ENCODE results near the gene C3orf80. TPM values are rescaled to one million over a fixed set of nuclear protein-coding genes. Genes with fewer than 3 reads are reported as not detected.
"Not testable (repeated sequence)": the region's sequence is repeated elsewhere in the genome, so short reads cannot be mapped to it uniquely, and the experiment has no call there.

The C3orf80 gene
- total RNA-seq: 0.15 TPM
- not detected for polyA plus RNA-seq

DNA sequence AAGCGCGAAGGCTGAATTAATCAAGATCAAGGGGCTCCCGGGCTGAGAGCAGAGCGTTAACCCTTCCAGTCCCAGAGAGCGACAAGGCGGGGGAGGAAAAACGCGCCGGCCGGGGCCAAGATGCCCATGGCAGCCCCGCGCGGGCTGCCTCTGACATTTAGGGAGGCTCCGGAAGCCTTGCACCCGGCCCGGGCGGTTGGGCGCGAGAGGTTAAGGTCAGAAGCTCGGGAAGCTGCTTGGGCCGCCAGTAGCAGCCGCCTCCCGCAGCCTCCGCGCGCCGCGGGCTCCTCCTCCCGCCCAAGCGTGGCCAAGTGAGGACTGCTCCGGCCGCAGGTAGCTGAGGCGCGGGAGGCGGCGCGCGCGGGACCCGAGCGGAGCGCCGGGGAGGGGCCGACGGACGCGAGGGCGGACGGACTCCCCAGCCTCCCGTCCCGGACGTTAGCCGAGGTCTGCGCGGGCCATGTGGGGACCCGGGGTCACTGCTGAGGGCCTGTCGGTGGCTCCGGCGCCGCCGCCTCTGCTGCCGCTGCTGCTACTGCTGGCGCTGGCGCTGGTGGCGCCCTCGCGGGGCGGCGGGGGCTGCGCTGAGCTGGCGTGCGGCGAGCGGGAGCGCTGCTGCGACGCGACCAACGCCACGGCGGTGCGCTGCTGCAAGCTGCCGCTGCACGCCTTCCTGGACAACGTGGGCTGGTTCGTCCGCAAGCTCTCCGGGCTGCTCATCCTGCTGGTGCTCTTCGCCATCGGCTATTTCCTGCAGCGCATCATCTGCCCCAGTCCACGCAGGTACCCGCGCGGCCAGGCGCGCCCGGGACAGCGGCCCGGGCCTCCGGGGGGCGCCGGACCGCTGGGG, at the start of gene C3orf80:
TSS of gene C3orf80 (plus strand) at position 247 of the 850 bp plus-strand sequence. CDS start at position 461, 214 bp downstream.
- no peak within 1 kb of the TSS for H3K27ac ChIP-seq (ENCODE audit: insufficient read depth, low read length, poor library complexity, severe bottlenecking)
- H3K36me3 ChIP-seq (ENCODE audit: control insufficient read depth, insufficient read depth, low read length): no peaks in the 10 kb centered on the region
- Mint-ChIP-seq H3K27ac (peak within 1 kb of the TSS in 1 of 3 donors; percentile 56), H3K4me3 (peak within 1 kb of the TSS; percentile 61 to 84 (median 76)), H3K9me3 (peaks cover 0 to 2% (median 0%) of the 10 kb centered on the region in 7 donors), H3K4me1 (peaks cover 6 to 29% (median 15%) of the 10 kb centered on the region in 4 donors), H3K27me3 (peaks cover 77% of the 10 kb centered on the region), H3K36me3 (no peaks in the 10 kb centered on the region)
- peaks cover 26% of the 10 kb centered on the region for H3K4me1 ChIP-seq (ENCODE audit: control insufficient read depth, insufficient read depth, low read length, poor library complexity, severe bottlenecking)
- peaks cover 41% of the 10 kb centered on the region for H3K27me3 ChIP-seq (ENCODE audit: control insufficient read depth, insufficient read depth, low read length)
- DNase-seq (peak; percentile 3 to 66 (median 32)), ATAC-seq (ENCODE audit: low read depth in 2 of 2) (peak; percentile 68 to 73)
- H3K9me3 ChIP-seq (ENCODE audit: control insufficient read depth in 2 of 2, low read length in 2 of 2): no peaks in the 10 kb centered on the region
- H3K4me3 ChIP-seq (ENCODE audit: low read depth, low read length): peak within 1 kb of the TSS; percentile 37

GRCh38 chr3:160176923-160177322, 48.3 kb upstream of the C3orf80 start:
- peaks cover 0 to 3% (median 0%) of the 10 kb centered on the region in 7 donors for H3K9me3 Mint-ChIP-seq
- peaks cover 14% of the 10 kb centered on the region for H3K27me3 Mint-ChIP-seq
- no peak for ATAC-seq (ENCODE audit: low read depth in 2 of 2)
- no peaks in the 10 kb centered on the region for H3K36me3 ChIP-seq (ENCODE audit: control insufficient read depth, insufficient read depth, low read length)
- no peak overlapping the region for H3K4me3 Mint-ChIP-seq
- H3K4me3 ChIP-seq (ENCODE audit: low read depth, low read length): no peak overlapping the region
- H3K9me3 ChIP-seq (ENCODE audit: control insufficient read depth in 2 of 2, low read length in 2 of 2): no peaks in the 10 kb centered on the region
- no peak for DNase-seq
- peaks cover 3% of the 10 kb centered on the region for H3K27me3 ChIP-seq (ENCODE audit: control insufficient read depth, insufficient read depth, low read length)
- no peak overlapping the region for H3K27ac ChIP-seq (ENCODE audit: insufficient read depth, low read length, poor library complexity, severe bottlenecking)
- H3K4me1 Mint-ChIP-seq: peaks cover 0 to 6% (median 3%) of the 10 kb centered on the region in 4 donors
- no peaks in the 10 kb centered on the region for H3K4me1 ChIP-seq (ENCODE audit: control insufficient read depth, insufficient read depth, low read length, poor library complexity, severe bottlenecking)
- H3K36me3 Mint-ChIP-seq: no peaks in the 10 kb centered on the region
- no peak overlapping the region for H3K27ac Mint-ChIP-seq

DNA sequence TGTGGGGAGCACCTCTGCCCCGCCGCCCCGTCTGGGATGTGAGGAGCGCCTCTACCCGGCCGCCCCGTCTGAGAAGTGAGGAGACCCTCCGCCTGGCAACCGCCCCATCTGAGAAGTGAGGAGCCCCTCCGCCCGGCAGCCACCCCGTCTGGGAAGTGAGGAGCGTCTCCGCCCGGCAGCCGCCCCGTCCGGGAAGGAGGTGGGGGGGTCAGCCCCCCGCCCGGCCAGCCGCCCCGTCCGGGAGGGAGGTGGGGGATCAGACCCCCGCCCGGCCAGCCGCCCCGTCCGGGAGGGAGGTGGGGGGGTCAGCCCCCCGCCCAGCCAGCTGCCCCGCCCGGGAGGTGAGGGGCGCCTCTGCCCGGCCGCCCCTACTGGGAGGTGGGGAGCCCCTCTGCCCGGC, 46.6 kb upstream of the C3orf80 start:
- H3K36me3 Mint-ChIP-seq; H3K4me1 Mint-ChIP-seq; H3K4me1 ChIP-seq (ENCODE audit: control insufficient read depth, insufficient read depth, low read length, poor library complexity, severe bottlenecking): not testable (repeated sequence)

DNA sequence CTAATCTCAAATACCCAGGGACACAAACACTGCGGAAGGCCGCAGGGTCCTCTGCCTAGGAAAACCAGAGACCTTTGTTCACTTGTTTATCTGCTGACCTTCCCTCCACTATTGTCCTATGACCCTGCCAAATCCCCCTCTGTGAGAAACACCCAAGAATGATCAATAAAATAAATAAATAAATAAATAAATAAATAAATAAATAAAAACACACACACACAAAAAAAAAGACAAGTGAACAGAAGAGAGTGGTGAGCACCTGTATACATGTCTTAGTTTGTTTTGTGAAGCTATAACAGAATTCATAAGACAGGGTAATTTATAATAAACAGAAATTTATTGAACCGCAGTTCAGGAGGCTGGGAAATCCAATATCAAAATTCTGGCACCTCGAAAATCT, 45.8 kb upstream of the C3orf80 start:
- DNase-seq; H3K9me3 Mint-ChIP-seq; H3K4me1 Mint-ChIP-seq; H3K4me3 Mint-ChIP-seq; H3K27ac Mint-ChIP-seq; ATAC-seq (ENCODE audit: low read depth in 2 of 2); H3K4me3 ChIP-seq (ENCODE audit: low read depth, low read length); H3K4me1 ChIP-seq (ENCODE audit: control insufficient read depth, insufficient read depth, low read length, poor library complexity, severe bottlenecking); H3K36me3 ChIP-seq (ENCODE audit: control insufficient read depth, insufficient read depth, low read length); H3K27me3 ChIP-seq (ENCODE audit: control insufficient read depth, insufficient read depth, low read length); H3K9me3 ChIP-seq (ENCODE audit: control insufficient read depth in 2 of 2, low read length in 2 of 2); H3K27ac ChIP-seq (ENCODE audit: insufficient read depth, low read length, poor library complexity, severe bottlenecking); H3K36me3 Mint-ChIP-seq: not testable (repeated sequence)
- H3K27me3 Mint-ChIP-seq: peaks cover 14% of the 10 kb centered on the region

More for the DNA sequence above, 46.6 kb upstream of the C3orf80 start:
- not testable (repeated sequence) for H3K27me3 ChIP-seq (ENCODE audit: control insufficient read depth, insufficient read depth, low read length); H3K27ac ChIP-seq (ENCODE audit: insufficient read depth, low read length, poor library complexity, severe bottlenecking); H3K9me3 Mint-ChIP-seq; DNase-seq; ATAC-seq (ENCODE audit: low read depth in 2 of 2); H3K4me3 Mint-ChIP-seq; H3K27ac Mint-ChIP-seq; H3K9me3 ChIP-seq (ENCODE audit: control insufficient read depth in 2 of 2, low read length in 2 of 2); H3K4me3 ChIP-seq (ENCODE audit: low read depth, low read length); H3K36me3 ChIP-seq (ENCODE audit: control insufficient read depth, insufficient read depth, low read length)
- peaks cover 14% of the 10 kb centered on the region for H3K27me3 Mint-ChIP-seq

DNA sequence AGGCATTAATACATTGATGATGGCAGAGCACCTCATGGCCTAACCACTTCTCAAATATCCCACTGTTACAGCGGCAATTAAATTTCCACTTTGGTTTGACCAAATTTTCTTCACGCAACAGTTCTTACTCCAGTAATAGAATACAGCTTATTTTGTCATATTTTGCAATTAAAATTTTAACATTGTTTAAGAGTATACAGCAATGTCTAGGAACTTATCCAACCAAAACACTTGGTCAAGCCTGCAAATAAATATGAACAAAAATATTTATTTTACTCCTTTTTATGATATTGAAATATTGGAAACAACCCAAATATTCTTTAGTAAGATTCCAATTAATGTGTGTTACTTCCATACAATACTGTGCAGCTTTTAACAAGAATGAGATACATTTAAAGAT, 45.3 kb upstream of the C3orf80 start:
- Histone ChIP-seq H3K4me3 (ENCODE audit: low read depth, low read length) (no peak overlapping the region), H3K36me3 (ENCODE audit: control insufficient read depth, insufficient read depth, low read length) (no peaks in the 10 kb centered on the region), H3K9me3 (ENCODE audit: control insufficient read depth in 2 of 2, low read length in 2 of 2) (no peaks in the 10 kb centered on the region), H3K4me1 (ENCODE audit: control insufficient read depth, insufficient read depth, low read length, poor library complexity, severe bottlenecking) (no peaks in the 10 kb centered on the region), H3K27me3 (ENCODE audit: control insufficient read depth, insufficient read depth, low read length) (peaks cover 10% of the 10 kb centered on the region), H3K27ac (ENCODE audit: insufficient read depth, low read length, poor library complexity, severe bottlenecking) (no peak overlapping the region)
- H3K9me3 Mint-ChIP-seq: peaks cover 0 to 3% (median 0%) of the 10 kb centered on the region in 7 donors
- H3K27me3 Mint-ChIP-seq: peaks cover 19% of the 10 kb centered on the region
- H3K4me1 Mint-ChIP-seq: peaks cover 0 to 2% (median 0%) of the 10 kb centered on the region in 4 donors
- no peak for DNase-seq
- H3K4me3 Mint-ChIP-seq: no peak overlapping the region
- no peak for ATAC-seq (ENCODE audit: low read depth in 2 of 2)
- H3K27ac Mint-ChIP-seq: no peak overlapping the region
- no peaks in the 10 kb centered on the region for H3K36me3 Mint-ChIP-seq

GRCh38 chr3:160180581-160181216, 44.5 kb upstream of the C3orf80 start:
- DNase-seq (no peak), ATAC-seq (ENCODE audit: low read depth in 2 of 2) (no peak)
- no peaks in the 10 kb centered on the region for H3K36me3 ChIP-seq (ENCODE audit: control insufficient read depth, insufficient read depth, low read length)
- Mint-ChIP-seq H3K27me3 (peaks cover 20% of the 10 kb centered on the region), H3K36me3 (no peaks in the 10 kb centered on the region), H3K27ac (no peak overlapping the region), H3K4me3 (no peak overlapping the region), H3K4me1 (peaks cover 0 to 2% (median 0%) of the 10 kb centered on the region in 4 donors), H3K9me3 (peaks cover 0 to 3% (median 0%) of the 10 kb centered on the region in 7 donors)
- no peak overlapping the region for H3K27ac ChIP-seq (ENCODE audit: insufficient read depth, low read length, poor library complexity, severe bottlenecking)
- peaks cover 10% of the 10 kb centered on the region for H3K27me3 ChIP-seq (ENCODE audit: control insufficient read depth, insufficient read depth, low read length)
- no peaks in the 10 kb centered on the region for H3K9me3 ChIP-seq (ENCODE audit: control insufficient read depth in 2 of 2, low read length in 2 of 2)
- no peak overlapping the region for H3K4me3 ChIP-seq (ENCODE audit: low read depth, low read length)
- no peaks in the 10 kb centered on the region for H3K4me1 ChIP-seq (ENCODE audit: control insufficient read depth, insufficient read depth, low read length, poor library complexity, severe bottlenecking)

DNA sequence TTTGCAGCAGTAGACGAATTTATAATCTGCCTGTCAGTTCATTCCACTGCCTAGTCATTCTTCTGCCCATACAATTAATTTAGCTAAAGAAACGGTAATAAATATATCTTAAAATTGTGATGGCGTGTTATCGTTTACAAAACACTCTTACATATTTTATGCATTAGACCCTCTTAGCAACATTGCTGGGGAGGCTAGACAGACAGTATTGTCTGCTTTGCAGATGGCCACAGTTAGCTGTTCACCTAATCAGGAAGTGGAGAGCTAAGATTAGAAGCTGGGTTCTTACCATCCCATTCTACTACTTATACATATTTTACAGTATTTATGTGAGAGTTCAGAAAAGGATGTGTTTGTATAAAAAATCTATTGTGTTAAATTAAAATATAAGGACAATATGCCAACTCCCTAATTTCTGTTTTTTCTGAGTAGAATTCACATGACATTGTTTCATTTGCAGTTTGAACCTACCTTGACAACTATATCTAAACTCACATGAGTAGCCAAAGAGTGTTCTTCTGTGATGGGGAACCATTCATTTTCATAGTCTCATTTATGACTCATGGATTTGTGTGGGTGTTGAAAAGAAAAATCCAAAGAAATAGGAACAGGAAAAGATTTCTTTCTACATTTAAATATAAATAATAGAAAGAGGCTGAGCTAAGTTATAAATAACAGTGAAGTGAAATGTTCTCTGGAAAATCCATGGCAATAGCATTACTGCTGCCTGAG, 41.7 kb upstream of the C3orf80 start:
- ATAC-seq (ENCODE audit: low read depth in 2 of 2): no peak

More for the DNA sequence above, 41.7 kb upstream of the C3orf80 start:
- Histone ChIP-seq H3K27me3 (ENCODE audit: control insufficient read depth, insufficient read depth, low read length) (peaks cover 14% of the 10 kb centered on the region), H3K4me1 (ENCODE audit: control insufficient read depth, insufficient read depth, low read length, poor library complexity, severe bottlenecking) (no peaks in the 10 kb centered on the region), H3K36me3 (ENCODE audit: control insufficient read depth, insufficient read depth, low read length) (no peaks in the 10 kb centered on the region), H3K27ac (ENCODE audit: insufficient read depth, low read length, poor library complexity, severe bottlenecking) (no peak overlapping the region), H3K4me3 (ENCODE audit: low read depth, low read length) (no peak overlapping the region), H3K9me3 (ENCODE audit: control insufficient read depth in 2 of 2, low read length in 2 of 2) (no peaks in the 10 kb centered on the region)
- no peak overlapping the region for H3K4me3 Mint-ChIP-seq
- no peaks in the 10 kb centered on the region for H3K36me3 Mint-ChIP-seq
- peaks cover 26% of the 10 kb centered on the region for H3K27me3 Mint-ChIP-seq
- H3K4me1 Mint-ChIP-seq: peaks cover 0 to 2% (median 0%) of the 10 kb centered on the region in 4 donors
- H3K9me3 Mint-ChIP-seq: peaks cover 0 to 5% (median 0%) of the 10 kb centered on the region in 7 donors
- no peak for DNase-seq
- H3K27ac Mint-ChIP-seq: no peak overlapping the region
